Measurements from ENCODE around the gene DOCK2.

- TF ChIP-seq CTCF (IDR thresholded peaks at IDR 0.05; ENCODE audit: low read length), result no peak
- no peak for TF ChIP-seq EZH2 (optimal IDR thresholded peaks at IDR 0.05; ENCODE audit: low read depth, low read length)
- TF ChIP-seq EZH2phosphoT487 (IDR thresholded peaks at IDR 0.05; ENCODE audit: low read length), result no peak
Observed at GRCh38 chr5:170055606-170056005, 418.5 kb downstream of the DOCK2 start.

All from MM.1S (cell line).